ENCODE data around the gene TRIM27. TPM values are rescaled to one million over a fixed set of nuclear protein-coding genes. Genes with fewer than 3 reads are reported as not detected.

Gene TRIM27
- total and polyA plus RNA-seq, 4 donors: 19.6 to 63.3 (median 32.5) TPM

DNA sequence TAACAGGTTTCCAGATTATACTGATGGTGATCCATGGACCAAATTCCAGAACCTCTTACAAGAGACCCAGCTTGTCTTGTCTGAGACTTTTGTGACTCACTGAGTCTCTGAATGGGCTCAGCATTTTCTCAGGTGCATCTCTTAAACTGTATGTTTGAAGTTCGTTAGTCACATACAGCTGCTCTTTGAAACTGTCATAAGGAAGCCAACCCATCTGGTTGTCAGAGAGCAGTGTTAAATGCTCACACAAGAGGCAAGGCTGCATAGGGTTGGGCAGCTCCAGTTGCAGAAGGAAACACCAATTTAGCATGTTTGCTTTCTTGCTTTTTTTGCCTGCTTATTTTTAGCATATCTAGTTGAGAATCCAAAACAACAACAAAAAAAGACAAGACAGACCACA lies 47.1 kb downstream of the TRIM27 start:
- Histone ChIP-seq H3K27ac (ENCODE audit: low read depth in 1 of 2, low read length in 2 of 2) (no peak overlapping the region), H3K4me3 (ENCODE audit: low read depth in 1 of 3, low read length in 3 of 3) (no peak overlapping the region), H3K9ac (ENCODE audit: low read depth in 1 of 2, low read length in 2 of 2) (no peak overlapping the region), H3K4me1 (ENCODE audit: control insufficient read depth in 4 of 4, insufficient read depth in 4 of 4, low read length in 3 of 4) (no peaks in the 10 kb centered on the region), H3K27me3 (ENCODE audit: control insufficient read depth in 4 of 4, insufficient read depth in 4 of 4, low read length in 3 of 4) (peaks cover 0 to 10% (median 3%) of the 10 kb centered on the region in 4 donors), H3K9me3 (ENCODE audit: control insufficient read depth in 4 of 4, low read length in 3 of 4) (no peaks in the 10 kb centered on the region), H3K36me3 (ENCODE audit: control insufficient read depth in 4 of 4, insufficient read depth in 3 of 4, low read depth in 1 of 4, low read length in 3 of 4) (no peaks in the 10 kb centered on the region)
- WGBS: 54% methylated on average over 1 of the region's 1 CpG
- TF ChIP-seq NR2F2 (IDR thresholded peaks at IDR 0.05): no peak
- no peak for TF ChIP-seq YY1 (IDR thresholded peaks at IDR 0.05)
- TF ChIP-seq, protein P1, sequence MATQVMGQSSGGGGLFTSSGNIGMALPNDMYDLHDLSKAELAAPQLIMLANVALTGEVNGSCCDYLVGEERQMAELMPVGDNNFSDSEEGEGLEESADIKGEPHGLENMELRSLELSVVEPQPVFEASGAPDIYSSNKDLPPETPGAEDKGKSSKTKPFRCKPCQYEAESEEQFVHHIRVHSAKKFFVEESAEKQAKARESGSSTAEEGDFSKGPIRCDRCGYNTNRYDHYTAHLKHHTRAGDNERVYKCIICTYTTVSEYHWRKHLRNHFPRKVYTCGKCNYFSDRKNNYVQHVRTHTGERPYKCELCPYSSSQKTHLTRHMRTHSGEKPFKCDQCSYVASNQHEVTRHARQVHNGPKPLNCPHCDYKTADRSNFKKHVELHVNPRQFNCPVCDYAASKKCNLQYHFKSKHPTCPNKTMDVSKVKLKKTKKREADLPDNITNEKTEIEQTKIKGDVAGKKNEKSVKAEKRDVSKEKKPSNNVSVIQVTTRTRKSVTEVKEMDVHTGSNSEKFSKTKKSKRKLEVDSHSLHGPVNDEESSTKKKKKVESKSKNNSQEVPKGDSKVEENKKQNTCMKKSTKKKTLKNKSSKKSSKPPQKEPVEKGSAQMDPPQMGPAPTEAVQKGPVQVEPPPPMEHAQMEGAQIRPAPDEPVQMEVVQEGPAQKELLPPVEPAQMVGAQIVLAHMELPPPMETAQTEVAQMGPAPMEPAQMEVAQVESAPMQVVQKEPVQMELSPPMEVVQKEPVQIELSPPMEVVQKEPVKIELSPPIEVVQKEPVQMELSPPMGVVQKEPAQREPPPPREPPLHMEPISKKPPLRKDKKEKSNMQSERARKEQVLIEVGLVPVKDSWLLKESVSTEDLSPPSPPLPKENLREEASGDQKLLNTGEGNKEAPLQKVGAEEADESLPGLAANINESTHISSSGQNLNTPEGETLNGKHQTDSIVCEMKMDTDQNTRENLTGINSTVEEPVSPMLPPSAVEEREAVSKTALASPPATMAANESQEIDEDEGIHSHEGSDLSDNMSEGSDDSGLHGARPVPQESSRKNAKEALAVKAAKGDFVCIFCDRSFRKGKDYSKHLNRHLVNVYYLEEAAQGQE (IDR thresholded peaks at IDR 0.05): no peak
- TF ChIP-seq, protein P2, sequence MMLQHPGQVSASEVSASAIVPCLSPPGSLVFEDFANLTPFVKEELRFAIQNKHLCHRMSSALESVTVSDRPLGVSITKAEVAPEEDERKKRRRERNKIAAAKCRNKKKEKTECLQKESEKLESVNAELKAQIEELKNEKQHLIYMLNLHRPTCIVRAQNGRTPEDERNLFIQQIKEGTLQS (IDR thresholded peaks at IDR 0.05): no peak
- TF ChIP-seq RAD21 (IDR thresholded peaks at IDR 0.05): no peak
- TF ChIP-seq RXRA (IDR thresholded peaks at IDR 0.05): no peak
- no peak for TF ChIP-seq SP1 (IDR thresholded peaks at IDR 0.05)
- TF ChIP-seq HNF4A (conservative IDR thresholded peaks at IDR 0.05): no peak
- no peak for TF ChIP-seq TAF1 (conservative IDR thresholded peaks at IDR 0.05)
- TF ChIP-seq, protein P3, sequence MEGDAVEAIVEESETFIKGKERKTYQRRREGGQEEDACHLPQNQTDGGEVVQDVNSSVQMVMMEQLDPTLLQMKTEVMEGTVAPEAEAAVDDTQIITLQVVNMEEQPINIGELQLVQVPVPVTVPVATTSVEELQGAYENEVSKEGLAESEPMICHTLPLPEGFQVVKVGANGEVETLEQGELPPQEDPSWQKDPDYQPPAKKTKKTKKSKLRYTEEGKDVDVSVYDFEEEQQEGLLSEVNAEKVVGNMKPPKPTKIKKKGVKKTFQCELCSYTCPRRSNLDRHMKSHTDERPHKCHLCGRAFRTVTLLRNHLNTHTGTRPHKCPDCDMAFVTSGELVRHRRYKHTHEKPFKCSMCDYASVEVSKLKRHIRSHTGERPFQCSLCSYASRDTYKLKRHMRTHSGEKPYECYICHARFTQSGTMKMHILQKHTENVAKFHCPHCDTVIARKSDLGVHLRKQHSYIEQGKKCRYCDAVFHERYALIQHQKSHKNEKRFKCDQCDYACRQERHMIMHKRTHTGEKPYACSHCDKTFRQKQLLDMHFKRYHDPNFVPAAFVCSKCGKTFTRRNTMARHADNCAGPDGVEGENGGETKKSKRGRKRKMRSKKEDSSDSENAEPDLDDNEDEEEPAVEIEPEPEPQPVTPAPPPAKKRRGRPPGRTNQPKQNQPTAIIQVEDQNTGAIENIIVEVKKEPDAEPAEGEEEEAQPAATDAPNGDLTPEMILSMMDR (IDR thresholded peaks at IDR 0.05; ENCODE audit: low read depth, low read length, missing input control): no peak
- no peak for TF ChIP-seq HNF4G (IDR thresholded peaks at IDR 0.05)
- no peak for TF ChIP-seq EGR1 (IDR thresholded peaks at IDR 0.05; ENCODE audit: low read depth in 2 of 2)
- no peak for TF ChIP-seq FOXA1 (IDR thresholded peaks at IDR 0.05)
- TF ChIP-seq FOXA2 (IDR thresholded peaks at IDR 0.05): no peak
- TF ChIP-seq, protein P4, sequence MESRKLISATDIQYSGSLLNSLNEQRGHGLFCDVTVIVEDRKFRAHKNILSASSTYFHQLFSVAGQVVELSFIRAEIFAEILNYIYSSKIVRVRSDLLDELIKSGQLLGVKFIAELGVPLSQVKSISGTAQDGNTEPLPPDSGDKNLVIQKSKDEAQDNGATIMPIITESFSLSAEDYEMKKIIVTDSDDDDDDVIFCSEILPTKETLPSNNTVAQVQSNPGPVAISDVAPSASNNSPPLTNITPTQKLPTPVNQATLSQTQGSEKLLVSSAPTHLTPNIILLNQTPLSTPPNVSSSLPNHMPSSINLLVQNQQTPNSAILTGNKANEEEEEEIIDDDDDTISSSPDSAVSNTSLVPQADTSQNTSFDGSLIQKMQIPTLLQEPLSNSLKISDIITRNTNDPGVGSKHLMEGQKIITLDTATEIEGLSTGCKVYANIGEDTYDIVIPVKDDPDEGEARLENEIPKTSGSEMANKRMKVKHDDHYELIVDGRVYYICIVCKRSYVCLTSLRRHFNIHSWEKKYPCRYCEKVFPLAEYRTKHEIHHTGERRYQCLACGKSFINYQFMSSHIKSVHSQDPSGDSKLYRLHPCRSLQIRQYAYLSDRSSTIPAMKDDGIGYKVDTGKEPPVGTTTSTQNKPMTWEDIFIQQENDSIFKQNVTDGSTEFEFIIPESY (IDR thresholded peaks at IDR 0.05): no peak
- no peak for TF ChIP-seq GABPA (IDR thresholded peaks at IDR 0.05 in 1 of 2, conservative IDR thresholded peaks at IDR 0.05 in 1 of 2)
- TF ChIP-seq, protein P5, sequence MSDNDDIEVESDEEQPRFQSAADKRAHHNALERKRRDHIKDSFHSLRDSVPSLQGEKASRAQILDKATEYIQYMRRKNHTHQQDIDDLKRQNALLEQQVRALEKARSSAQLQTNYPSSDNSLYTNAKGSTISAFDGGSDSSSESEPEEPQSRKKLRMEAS (IDR thresholded peaks at IDR 0.05): no peak
- DNase-seq (ENCODE audit: low spot score): no peak
